Colonic mucosa (tissue), 4 donors: ENCODE data around the gene TCF7L2. TPM values are rescaled to one million over a fixed set of nuclear protein-coding genes. Genes with fewer than 3 reads are reported as not detected.

ENCODE experiments used
- DNase-seq: peaks from one replicate; pipeline ENCODE4 v3.0.0-alpha.2; 2020
- H3K27ac ChIP-seq: fragments of 200-600 bp; one replicate; pipeline ENCODE4 v1.8.0; 2021
- H3K27me3 ChIP-seq: fragments of 200-600 bp; one replicate; pipeline ENCODE4 v1.8.0; 2021
- H3K36me3 ChIP-seq: fragments of 200-600 bp; one replicate; pipeline ENCODE4 v1.8.0; 2021
- H3K4me1 ChIP-seq: fragments of 200-600 bp; one replicate; pipeline ENCODE4 v1.8.0; 2021; ENCODE audit warnings: mild to moderate bottlenecking
- H3K4me3 ChIP-seq: fragments of 200-600 bp; one replicate; pipeline ENCODE4 v1.8.0; 2021
- H3K9ac ChIP-seq, 2 donors: one replicate each; pipeline ENCODE4 v1.7.0; 2013; ENCODE audit warnings: control low read depth in 2 of 2, low read depth in 2 of 2, low read length in 2 of 2
- H3K9me3 ChIP-seq: fragments of 200-600 bp; one replicate; pipeline ENCODE4 v1.8.0; 2021
- CTCF ChIP-seq: fragments of 200-600 bp; IDR thresholded peaks from one replicate; pipeline ENCODE4 v1.8.0; 2022; ENCODE audit warnings: antibody characterized with exemption, mild to moderate bottlenecking
- intact Hi-C: fragments of 100-400 bp; cut with DNase I; formaldehyde crosslinking; loops from one replicate; pipeline ENCODE4 v1.14.1; 2022
- total RNA-seq, 2 donors: library from RNA; stranded (reverse); fragmentation: NEBNext Ultra II Directional in 1 of 2; extraction: Animal tissue kit (Norgen Biotek cat#: 25700) in 1 of 2; gene quantifications; one replicate each; pipeline ENCODE4 v1.2.1, GENCODE V29; 2021
- donor health status: healthy.
- donor health status: DM: no; HTN: no; CAD: no.
- donor health status: DM: no; HTN: no; CAD: no.

Gene TCF7L2
- total RNA-seq, 2 donors from 2014 or later, result 65.1 to 98.9 TPM

- intact Hi-C loops, result no loop called here
- Histone ChIP-seq H3K27me3 (no peaks in the 10 kb centered on the region), H3K27ac (no peak overlapping the region), H3K36me3 (no peaks in the 10 kb centered on the region), H3K9ac (no peak overlapping the region), H3K9me3 (no peaks in the 10 kb centered on the region), H3K4me1 (peaks cover 15% of the 10 kb centered on the region), H3K4me3 (no peak overlapping the region)
- no peak for TF ChIP-seq CTCF
- peak; percentile 37 for DNase-seq
These were observed 54.1 kb downstream of the TCF7L2 start for GRCh38 chr10:113004069-113004618.

- Histone ChIP-seq H3K9me3 (no peaks in the 10 kb centered on the region), H3K4me1 (peaks cover 10% of the 10 kb centered on the region), H3K4me3 (no peak overlapping the region), H3K36me3 (no peaks in the 10 kb centered on the region), H3K9ac (no peak overlapping the region), H3K27ac (no peak overlapping the region), H3K27me3 (no peaks in the 10 kb centered on the region)
- intact Hi-C loops, result no loop called here
- no peak for DNase-seq
- no peak for TF ChIP-seq CTCF
These were observed 55.3 kb downstream of the TCF7L2 start for GRCh38 chr10:113005380-113005779.

GRCh38 chr10:113006656-113007342 is 56.8 kb downstream of the TCF7L2 start:
- Histone ChIP-seq H3K9ac (no peak overlapping the region), H3K4me3 (no peak overlapping the region), H3K36me3 (no peaks in the 10 kb centered on the region), H3K9me3 (no peaks in the 10 kb centered on the region), H3K27ac (peak overlapping the region; percentile 19), H3K27me3 (no peaks in the 10 kb centered on the region), H3K4me1 (peaks cover 4% of the 10 kb centered on the region)
- intact Hi-C loops, result no loop called here
- DNase-seq, result no peak
- no peak for TF ChIP-seq CTCF

GRCh38 chr10:113007343-113007771 is 57.3 kb downstream of the TCF7L2 start:
- peaks cover 4% of the 10 kb centered on the region for H3K4me1 ChIP-seq
- H3K27me3 ChIP-seq, result no peaks in the 10 kb centered on the region
- H3K4me3 ChIP-seq, result no peak overlapping the region
- H3K9ac ChIP-seq, result no peak overlapping the region
- TF ChIP-seq CTCF, result no peak
- no peaks in the 10 kb centered on the region for H3K36me3 ChIP-seq
- intact Hi-C loops, result no loop called here
- no peak overlapping the region for H3K27ac ChIP-seq
- no peaks in the 10 kb centered on the region for H3K9me3 ChIP-seq
- no peak for DNase-seq

- no peaks in the 10 kb centered on the region for H3K36me3 ChIP-seq
- TF ChIP-seq CTCF, result no peak
These were observed 57.8 kb downstream of the TCF7L2 start for GRCh38 chr10:113007821-113008220.

More at GRCh38 chr10:113007821-113008220, 57.8 kb downstream of the TCF7L2 start:
- Histone ChIP-seq H3K27ac (no peak overlapping the region), H3K4me3 (no peak overlapping the region), H3K9ac (no peak overlapping the region), H3K27me3 (no peaks in the 10 kb centered on the region), H3K4me1 (peaks cover 4% of the 10 kb centered on the region), H3K9me3 (no peaks in the 10 kb centered on the region)
- no peak for DNase-seq
- intact Hi-C loops, result no loop called here
